Esophagus muscularis mucosa (tissue), 4 donors: ENCODE results near the gene THBS2.

Experiments
- CTCF ChIP-seq, 3 experiments: fragments of 200-600 bp in 2 of 3; fragments of 450-650 bp in 1 of 3; sonication (generic) in 2 of 3; IDR thresholded peaks; one replicate each; pipeline ENCODE4 v1.5.1; 2017 to 2019; ENCODE audit warnings: antibody characterized with exemption in 3 of 3, mild to moderate bottlenecking in 2 of 3, moderate library complexity in 1 of 3
- EP300 ChIP-seq: sonication (generic); formaldehyde crosslinking; IDR thresholded peaks from one replicate; pipeline ENCODE4 v1.6.1; 2017; ENCODE audit warnings: antibody characterized with exemption
- POLR2A ChIP-seq: fragments of 450-650 bp; IDR thresholded peaks from one replicate; pipeline ENCODE4 v1.6.1; 2017; ENCODE audit warnings: antibody characterized with exemption, moderate library complexity, mild to moderate bottlenecking, low read depth
- POLR2AphosphoS5 ChIP-seq, 2 donors: sonication (generic); formaldehyde crosslinking; IDR thresholded peaks; one replicate each; pipeline ENCODE4 v1.6.1; 2017; ENCODE audit warnings: antibody characterized with exemption in 2 of 2

DNA sequence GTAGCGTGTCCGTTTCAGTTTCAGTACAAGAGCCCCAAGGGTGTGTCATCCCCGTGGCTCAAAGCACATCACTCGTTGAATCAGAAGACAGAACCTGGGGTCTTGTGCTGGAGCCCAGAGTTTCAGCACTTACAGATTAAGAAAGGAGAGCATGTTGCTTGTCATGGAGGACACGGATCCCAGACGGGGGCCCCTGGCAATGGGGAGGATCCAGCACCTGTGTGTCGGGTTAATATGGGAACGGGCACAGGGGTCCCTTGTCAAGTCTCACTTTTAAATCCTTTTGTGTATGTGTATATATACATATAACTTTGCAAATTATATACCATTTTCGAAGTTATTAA is 23.4 kb downstream of the THBS2 start:
- TF ChIP-seq CTCF (IDR thresholded peaks at IDR 0.05), result no peak
- TF ChIP-seq POLR2A, result no peak
- TF ChIP-seq EP300, result no peak
- no peak for TF ChIP-seq POLR2AphosphoS5 (IDR thresholded peaks at IDR 0.05)
